GM21515 (cell line): Measurements from ENCODE around the gene C1QA.

Experiments used
- ATAC-seq: cut with Tn5 transposase; IDR thresholded peaks from one replicate; pipeline ENCODE4 v1.9.1; 2021; ENCODE audit not compliant: unreplicated experiment

Gene C1QA

GRCh38 chr1:22612671-22613571, 23.5 kb upstream of the C1QA start:
- ATAC-seq: no peak

GRCh38 chr1:22613572-22613918, 22.9 kb upstream of the C1QA start:
- no peak for ATAC-seq

GRCh38 chr1:22613951-22614350, 22.5 kb upstream of the C1QA start:
- no peak for ATAC-seq

- ATAC-seq: no peak
Measured at GRCh38 chr1:22615886-22616285, 20.5 kb upstream of the C1QA start.

- ATAC-seq: no peak
Measured at GRCh38 chr1:22616571-22616970, 19.9 kb upstream of the C1QA start.

GRCh38 chr1:22618056-22618455, 18.4 kb upstream of the C1QA start:
- ATAC-seq: no peak

- ATAC-seq: no peak
Measured at GRCh38 chr1:22619252-22619651, 17.2 kb upstream of the C1QA start.

- ATAC-seq: no peak
Measured at GRCh38 chr1:22619798-22620197, 16.6 kb upstream of the C1QA start.

- ATAC-seq: no peak
Measured at GRCh38 chr1:22621761-22622160, 14.7 kb upstream of the C1QA start.

GRCh38 chr1:22625262-22625925, 11.0 kb upstream of the C1QA start:
- no peak for ATAC-seq

- no peak for ATAC-seq
Measured at GRCh38 chr1:22626237-22627157, 9.9 kb upstream of the C1QA start.

- no peak for ATAC-seq
Measured at GRCh38 chr1:22627331-22627730, 9.1 kb upstream of the C1QA start.

GRCh38 chr1:22628698-22629444, 7.6 kb upstream of the C1QA start:
- no peak for ATAC-seq

GRCh38 chr1:22629886-22630285, 6.5 kb upstream of the C1QA start:
- ATAC-seq: no peak

GRCh38 chr1:22633697-22634463, 2.5 kb upstream of the C1QA start:
- ATAC-seq: no peak

GRCh38 chr1:22635436-22635835, 992 bp upstream of the C1QA start:
- no peak for ATAC-seq

GRCh38 chr1:22636927-22637326, 499 bp downstream of the C1QA start:
- ATAC-seq: no peak

- no peak for ATAC-seq
Measured at GRCh38 chr1:22637907-22638445, 1.5 kb downstream of the C1QA start.

- ATAC-seq: no peak
Measured at GRCh38 chr1:22638476-22639234, 2.2 kb downstream of the C1QA start.
